Measurements from ENCODE around the gene BAIAP2.

DNA sequence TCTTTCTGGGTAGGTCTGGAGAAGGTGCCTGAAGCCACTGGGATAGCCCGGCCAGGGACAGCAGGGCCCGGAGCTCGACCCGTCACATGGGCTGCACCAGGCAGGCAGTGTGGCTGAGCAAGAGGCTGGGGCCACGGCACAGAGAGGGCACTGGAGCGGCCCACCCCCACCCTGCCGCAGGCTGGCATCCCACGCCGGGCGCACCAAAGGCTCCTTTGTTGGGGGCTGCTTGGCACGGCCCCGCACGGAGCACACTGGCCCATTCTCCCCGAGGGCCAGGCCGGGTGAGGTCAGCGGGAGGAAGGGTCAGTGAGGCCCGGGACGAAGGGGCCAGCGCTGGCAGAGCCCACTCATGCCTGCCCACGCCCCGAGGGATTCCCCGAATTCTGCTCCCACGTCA is 93.8 kb downstream of the BAIAP2 start:
- TF ChIP-seq POLR2A (IDR thresholded peaks at IDR 0.05), result no peak
- TF ChIP-seq, protein P1, sequence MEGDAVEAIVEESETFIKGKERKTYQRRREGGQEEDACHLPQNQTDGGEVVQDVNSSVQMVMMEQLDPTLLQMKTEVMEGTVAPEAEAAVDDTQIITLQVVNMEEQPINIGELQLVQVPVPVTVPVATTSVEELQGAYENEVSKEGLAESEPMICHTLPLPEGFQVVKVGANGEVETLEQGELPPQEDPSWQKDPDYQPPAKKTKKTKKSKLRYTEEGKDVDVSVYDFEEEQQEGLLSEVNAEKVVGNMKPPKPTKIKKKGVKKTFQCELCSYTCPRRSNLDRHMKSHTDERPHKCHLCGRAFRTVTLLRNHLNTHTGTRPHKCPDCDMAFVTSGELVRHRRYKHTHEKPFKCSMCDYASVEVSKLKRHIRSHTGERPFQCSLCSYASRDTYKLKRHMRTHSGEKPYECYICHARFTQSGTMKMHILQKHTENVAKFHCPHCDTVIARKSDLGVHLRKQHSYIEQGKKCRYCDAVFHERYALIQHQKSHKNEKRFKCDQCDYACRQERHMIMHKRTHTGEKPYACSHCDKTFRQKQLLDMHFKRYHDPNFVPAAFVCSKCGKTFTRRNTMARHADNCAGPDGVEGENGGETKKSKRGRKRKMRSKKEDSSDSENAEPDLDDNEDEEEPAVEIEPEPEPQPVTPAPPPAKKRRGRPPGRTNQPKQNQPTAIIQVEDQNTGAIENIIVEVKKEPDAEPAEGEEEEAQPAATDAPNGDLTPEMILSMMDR (IDR thresholded peaks at IDR 0.05), result no peak

All from breast epithelium (tissue), 3 donors.